ENCODE results near the gene PAPPA2. TPM values are rescaled to one million over a fixed set of nuclear protein-coding genes. Genes with fewer than 3 reads are reported as not detected.

Gene PAPPA2
- total and polyA plus RNA-seq, 2 of the 8 experiments (the other 6 are each of a cell fraction or from before 2014, with no cell fraction given), result 0.08 to 0.88 TPM

- Histone ChIP-seq H2AK5ac (ENCODE audit: low read depth, low read length) (no peak overlapping the region), H3K18ac (ENCODE audit: extremely low read depth, low read length) (no peak overlapping the region), H3K9ac (replicated peaks in 1 of 4; ENCODE audit: extremely low read depth in 1 of 4, low read depth in 3 of 4, low read length in 3 of 4) (0 out of 7 replicates have a peak overlapping the region, but pooled peaks of 1 of the 4 experiments have one; percentile 18), H2BK120ac (replicated peaks; ENCODE audit: low read depth, low read length) (no peak overlapping the region), H3K4ac (replicated peaks; ENCODE audit: insufficient read length, low read depth, low read length) (no peak overlapping the region), H2BK15ac (ENCODE audit: low read length) (no peak overlapping the region), H2AFZ (ENCODE audit: low read length) (no peak overlapping the region), H4K5ac (ENCODE audit: insufficient read length, low read depth, low read length) (no peak overlapping the region), H4K91ac (replicated peaks; ENCODE audit: insufficient read length, low read length) (no peak overlapping the region), H3K79me2 (ENCODE audit: control insufficient read depth in 1 of 2, insufficient read depth in 2 of 2, low read length in 2 of 2) (no peaks in the 10 kb centered on the region), H3K4me1 (replicated peaks in 1 of 4; ENCODE audit: control insufficient read depth in 3 of 4, insufficient read depth in 4 of 4, low read length in 3 of 4) (no peaks in the 10 kb centered on the region), H4K8ac (ENCODE audit: extremely low read depth, insufficient read depth, low read length) (no peak overlapping the region), H2BK20ac (ENCODE audit: low read length) (no peak overlapping the region), H2BK5ac (ENCODE audit: low read depth, low read length) (no peak overlapping the region), H3K9me3 (ENCODE audit: insufficient read depth in 2 of 2, low read depth in 1 of 2, low read length in 1 of 2) (no peaks in the 10 kb centered on the region), H3K23ac (ENCODE audit: insufficient read length) (no peak overlapping the region), H3K36me3 (ENCODE audit: control insufficient read depth in 2 of 4, insufficient read depth in 4 of 4, low read length in 3 of 4) (no peaks in the 10 kb centered on the region), H3K79me1 (ENCODE audit: low read depth, low read length) (no peaks in the 10 kb centered on the region), H3K27ac (ENCODE audit: low read depth, low read length) (no peak overlapping the region), H3K27me3 (replicated peaks in 1 of 4; ENCODE audit: control insufficient read depth in 3 of 4, extremely low read depth in 1 of 4, insufficient read depth in 3 of 4, low read length in 3 of 4) (no peaks in the 10 kb centered on the region), H3K23me2 (ENCODE audit: low read depth, low read length) (no peaks in the 10 kb centered on the region), H4K20me1 (replicated peaks in 1 of 2; ENCODE audit: control insufficient read depth in 1 of 2, insufficient read depth in 2 of 2, low read length in 2 of 2) (no peaks in the 10 kb centered on the region), H3K56ac (replicated peaks; ENCODE audit: insufficient read length, low read depth, low read length) (no peak overlapping the region), H3K4me2 (ENCODE audit: insufficient read depth in 1 of 2, low read depth in 2 of 2, low read length in 2 of 2) (no peak overlapping the region), H3K14ac (ENCODE audit: insufficient read length) (no peak overlapping the region), H2BK12ac (ENCODE audit: low read depth, low read length) (no peak overlapping the region), H3K4me3 (ENCODE audit: extremely low read depth in 1 of 4, insufficient read depth in 2 of 4, low read depth in 3 of 4, low read length in 4 of 4) (no peak overlapping the region)
- ChIA-PET CTCF (ENCODE audit: partially characterized antibody) (interaction anchor here (0.9 to 3.6 kb wide), 2 partner anchors 8 to 124 kb away, joined by 3 to 17 read pairs; no protein-coding TSS in a partner anchor), POLR2A (ENCODE audit: partially characterized antibody) (no interaction called here)
- WGBS, 2 experiments (ENCODE audit: extremely low coverage in 1 of 2, insufficient coverage in 1 of 2, insufficient read length in 1 of 2, insufficient replicate concordance in 2 of 2, low coverage in 1 of 2, low lambda C conversion rate in 2 of 2, missing lambda C conversion rate in 1 of 2), result 87% methylated on average over 1 of the region's 1 CpG; no CpG with 5 or more reads in 1 of the 2 experiments
- no peak for DNase-seq (ENCODE audit: low read depth in 1 of 2, low spot score in 2 of 2)
- FAIRE-seq, result no peak
- TF ChIP-seq BRCA1 (IDR thresholded peaks at IDR 0.05; ENCODE audit: low read depth, low read length) (no peak), KDM5A (IDR thresholded peaks at IDR 0.05; ENCODE audit: low read length) (no peak), ATF2 (IDR thresholded peaks at IDR 0.05; ENCODE audit: low read length) (no peak), E2F6 (IDR thresholded peaks at IDR 0.05) (no peak), MAX (IDR thresholded peaks at IDR 0.05) (no peak), FOSL1 (IDR thresholded peaks at IDR 0.05; ENCODE audit: insufficient read depth, low read depth, low read length) (no peak), ASH2L (IDR thresholded peaks at IDR 0.05; ENCODE audit: low read length) (no peak), EGR1 (IDR thresholded peaks at IDR 0.05; ENCODE audit: borderline replicate concordance, low read depth, low read length) (no peak), CHD1 (IDR thresholded peaks at IDR 0.05; ENCODE audit: low read depth, low read length) (no peak)
Measured at GRCh38 chr1:176568185-176568584, 105.2 kb downstream of the PAPPA2 start.
